Astrocyte of the spinal cord (primary cell): ENCODE results near the gene CPEB4.
A peak's percentile ranks its signal among the peaks of the same experiment; 100 is the strongest.

ENCODE experiments used
- DNase-seq: peaks from one replicate; pipeline ENCODE4 v3.0.0; 2011; ENCODE audit warnings: low read depth, low spot score
- H3K4me3 ChIP-seq: 2 replicates; pipeline ENCODE4 v1.5.1; 2011; ENCODE audit warnings: low read depth, mild to moderate bottlenecking, low read length, moderate library complexity
- CTCF ChIP-seq: IDR thresholded peaks from 2 replicates; pipeline ENCODE4 v1.5.1; 2012; ENCODE audit warnings: low read depth, mild to moderate bottlenecking, low read length, inconsistent platforms
- in situ Hi-C: cut with HindIII; loops from 2 replicates; pipeline ENCODE4 v1.10.0; 2017; ENCODE audit warnings: low sequenced_read_pairs

Gene CPEB4

GRCh38 chr5:173866243-173866857 is 21.8 kb upstream of the CPEB4 start:
- no peak for TF ChIP-seq CTCF
- H3K4me3 ChIP-seq: no peak overlapping the region
- in situ Hi-C loops: no loop called here
- no peak for DNase-seq

GRCh38 chr5:173866858-173867679 is 21.1 kb upstream of the CPEB4 start:
- in situ Hi-C loops: no loop called here
- no peak for DNase-seq
- no peak overlapping the region for H3K4me3 ChIP-seq
- TF ChIP-seq CTCF: no peak

- H3K4me3 ChIP-seq: no peak overlapping the region
- in situ Hi-C loops: no loop called here
- peak; percentile 29 for DNase-seq
- TF ChIP-seq CTCF: no peak
Measured at GRCh38 chr5:173868096-173868880, 19.9 kb upstream of the CPEB4 start.

- no peak for TF ChIP-seq CTCF
- no peak for DNase-seq
- in situ Hi-C loops: no loop called here
- no peak overlapping the region for H3K4me3 ChIP-seq
Measured at GRCh38 chr5:173869316-173869715, 18.8 kb upstream of the CPEB4 start.

GRCh38 chr5:173872957-173873305 is 15.2 kb upstream of the CPEB4 start:
- no peak for TF ChIP-seq CTCF
- DNase-seq: no peak
- H3K4me3 ChIP-seq: no peak overlapping the region
- in situ Hi-C loops: no loop called here

- no peak for DNase-seq
- in situ Hi-C loops: no loop called here
- no peak for TF ChIP-seq CTCF
- H3K4me3 ChIP-seq: no peak overlapping the region
Measured at GRCh38 chr5:173873306-173873922, 14.7 kb upstream of the CPEB4 start.
